Skin epidermis (tissue), 12 donors: ENCODE measurements around the gene RUNX1.

ENCODE experiments used
- H3K27ac ChIP-seq, 21 experiments: fragments of 200-600 bp; sonication (generic) in 11 of 21; one replicate each; pipeline ENCODE4 v1.5.0; 2020; ENCODE audit warnings: mild to moderate bottlenecking in 3 of 21, inconsistent platforms in 2 of 21, moderate library complexity in 2 of 21
- H3K4me3 ChIP-seq, 7 experiments: fragments of 200-600 bp; sonication (generic) in 2 of 7; one replicate each; pipeline ENCODE4 v1.5.0; 2020; ENCODE audit warnings: inconsistent platforms in 2 of 7, mild to moderate bottlenecking in 2 of 7, moderate library complexity in 1 of 7

The RUNX1 gene

GRCh38 chr21:34899302-34899701, 149.8 kb downstream of the RUNX1 start:
- Histone ChIP-seq H3K4me3 (no peak overlapping the region), H3K27ac (no peak overlapping the region)

GRCh38 chr21:34897828-34898227, 151.3 kb downstream of the RUNX1 start:
- Histone ChIP-seq H3K4me3 (no peak overlapping the region), H3K27ac (no peak overlapping the region)

- H3K27ac ChIP-seq = no peak overlapping the region
- H3K4me3 ChIP-seq = no peak overlapping the region
These were observed 154.7 kb downstream of the RUNX1 start for GRCh38 chr21:34894401-34894800.

GRCh38 chr21:34892209-34892608, 156.9 kb downstream of the RUNX1 start:
- no peak overlapping the region for H3K4me3 ChIP-seq
- peak overlapping the region in 1 of 21 experiments; percentile 99 for H3K27ac ChIP-seq

- Histone ChIP-seq H3K4me3 (peak overlapping the region in 4 of 7 experiments; percentile 78 to 84 (median 80)), H3K27ac (peak overlapping the region in 18 of 21 experiments; percentile 89 to 100 (median 97))
These were observed 157.5 kb downstream of the RUNX1 start for GRCh38 chr21:34891613-34891943.

- Histone ChIP-seq H3K4me3 (peak overlapping the region; percentile 55 to 84 (median 78)), H3K27ac (peak overlapping the region; percentile 89 to 100 (median 97))
These were observed 158.1 kb downstream of the RUNX1 start for GRCh38 chr21:34890724-34891612.

- Histone ChIP-seq H3K27ac (peak overlapping the region; percentile 89 to 100 (median 97)), H3K4me3 (peak overlapping the region; percentile 55 to 84 (median 78))
These were observed 158.7 kb downstream of the RUNX1 start for GRCh38 chr21:34890470-34890723.

- peak overlapping the region; percentile 89 to 100 (median 97) for H3K27ac ChIP-seq
These were observed 159.2 kb downstream of the RUNX1 start for GRCh38 chr21:34889676-34890469.

GRCh38 chr21:34889320-34889675, 159.8 kb downstream of the RUNX1 start:
- peak overlapping the region; percentile 89 to 100 (median 97) for H3K27ac ChIP-seq

More at GRCh38 chr21:34889676-34890469, 159.2 kb downstream of the RUNX1 start:
- peak overlapping the region; percentile 55 to 84 (median 78) for H3K4me3 ChIP-seq

GRCh38 chr21:34888569-34889319, 160.4 kb downstream of the RUNX1 start:
- H3K27ac ChIP-seq = peak overlapping the region; percentile 89 to 100 (median 97)

More at GRCh38 chr21:34889320-34889675, 159.8 kb downstream of the RUNX1 start:
- H3K4me3 ChIP-seq = peak overlapping the region; percentile 55 to 84 (median 78)

GRCh38 chr21:34887725-34888568, 161.2 kb downstream of the RUNX1 start:
- peak overlapping the region; percentile 61 to 100 (median 97) for H3K27ac ChIP-seq
- peak overlapping the region; percentile 55 to 84 (median 78) for H3K4me3 ChIP-seq

More at GRCh38 chr21:34888569-34889319, 160.4 kb downstream of the RUNX1 start:
- peak overlapping the region; percentile 55 to 84 (median 78) for H3K4me3 ChIP-seq

- Histone ChIP-seq H3K27ac (peak overlapping the region; percentile 56 to 100 (median 97)), H3K4me3 (peak overlapping the region; percentile 55 to 84 (median 78))
These were observed 162.0 kb downstream of the RUNX1 start for GRCh38 chr21:34887105-34887442.

- H3K4me3 ChIP-seq = peak overlapping the region; percentile 55 to 84 (median 78)
- peak overlapping the region; percentile 56 to 100 (median 97) for H3K27ac ChIP-seq
These were observed 162.6 kb downstream of the RUNX1 start for GRCh38 chr21:34886240-34887104.

- H3K27ac ChIP-seq = peak overlapping the region; percentile 56 to 100 (median 97)
- H3K4me3 ChIP-seq = peak overlapping the region; percentile 55 to 84 (median 78)
These were observed 163.4 kb downstream of the RUNX1 start for GRCh38 chr21:34885626-34886239.

GRCh38 chr21:34885125-34885524, 164.0 kb downstream of the RUNX1 start:
- H3K27ac ChIP-seq = peak overlapping the region in 20 of 21 experiments; percentile 90 to 100 (median 97)
- peak overlapping the region; percentile 55 to 84 (median 78) for H3K4me3 ChIP-seq

- peak overlapping the region in 20 of 21 experiments; percentile 13 to 100 (median 97) for H3K27ac ChIP-seq
- H3K4me3 ChIP-seq = peak overlapping the region; percentile 55 to 84 (median 78)
These were observed 164.7 kb downstream of the RUNX1 start for GRCh38 chr21:34884346-34884929.
